ENCODE measurements around the gene KLHDC3.

KLHDC3 gene

DNA sequence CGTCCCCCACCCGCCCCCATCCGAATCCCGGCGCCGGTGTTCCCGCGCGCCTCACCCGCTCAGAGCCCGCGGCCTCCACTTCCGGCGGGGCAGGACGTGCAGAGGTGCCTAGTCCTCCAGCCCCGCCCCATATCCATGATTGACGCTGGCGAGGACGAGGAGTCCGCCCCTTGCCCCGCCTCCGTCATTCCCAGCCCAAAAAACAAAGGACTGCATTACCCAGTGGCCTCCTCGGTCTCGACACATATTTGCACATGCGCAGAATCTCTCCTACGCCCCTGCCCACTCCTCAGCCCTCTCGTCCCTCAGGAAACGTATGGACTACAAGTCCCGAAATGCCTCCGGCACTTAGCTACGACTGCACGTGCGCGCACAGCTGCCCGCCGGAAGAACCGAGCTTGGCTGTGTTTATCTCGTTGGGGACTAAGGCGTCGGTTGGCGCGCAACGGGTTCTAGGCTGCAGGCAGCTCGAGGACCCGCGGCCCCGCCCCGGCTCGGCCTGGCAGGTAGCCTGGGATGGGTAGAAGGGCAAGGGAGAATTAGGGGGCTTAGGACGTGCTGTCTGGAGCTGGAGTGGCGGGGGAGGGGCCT, at the start of gene KLHDC3, which contains the start of gene MEA1:
KLHDC3 (plus strand) TSS at position 407 of the 591 bp plus-strand sequence. CDS start 2,944 bp downstream, outside the sequence.
MEA1 (minus strand) TSS at position 104 of the 591 bp plus-strand sequence. CDS start 133 bp downstream, outside the sequence.
- peak; percentile 100 for DNase-seq (ENCODE audit: low spot score)

DNA sequence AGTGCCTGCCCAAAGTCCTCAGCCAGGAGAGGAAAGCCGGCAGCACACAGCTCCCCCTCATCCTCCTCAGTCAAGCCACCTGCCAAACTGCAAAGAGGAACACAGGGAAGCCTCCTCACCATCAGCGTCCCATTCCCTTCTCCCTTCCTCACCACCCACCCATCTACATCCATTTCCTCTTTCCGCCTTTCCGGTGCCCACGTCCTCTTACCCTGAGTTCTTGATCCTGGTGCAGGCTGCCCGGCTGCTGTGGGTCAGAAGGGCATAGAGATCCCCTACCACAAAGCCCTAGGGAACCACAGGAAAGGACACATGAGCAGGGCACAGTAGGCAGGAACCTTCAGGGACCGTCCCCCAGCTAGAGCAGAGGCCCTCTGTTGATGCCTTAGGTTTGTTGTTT, 47.5 kb upstream of the KLHDC3 start:
- no peak for DNase-seq (ENCODE audit: low spot score)

GRCh38 chr6:42967228-42967627, 46.8 kb upstream of the KLHDC3 start:
- no peak for DNase-seq (ENCODE audit: low spot score)

- DNase-seq (ENCODE audit: low spot score) = no peak
Measured at GRCh38 chr6:42968126-42968701, 45.8 kb upstream of the KLHDC3 start.

DNA sequence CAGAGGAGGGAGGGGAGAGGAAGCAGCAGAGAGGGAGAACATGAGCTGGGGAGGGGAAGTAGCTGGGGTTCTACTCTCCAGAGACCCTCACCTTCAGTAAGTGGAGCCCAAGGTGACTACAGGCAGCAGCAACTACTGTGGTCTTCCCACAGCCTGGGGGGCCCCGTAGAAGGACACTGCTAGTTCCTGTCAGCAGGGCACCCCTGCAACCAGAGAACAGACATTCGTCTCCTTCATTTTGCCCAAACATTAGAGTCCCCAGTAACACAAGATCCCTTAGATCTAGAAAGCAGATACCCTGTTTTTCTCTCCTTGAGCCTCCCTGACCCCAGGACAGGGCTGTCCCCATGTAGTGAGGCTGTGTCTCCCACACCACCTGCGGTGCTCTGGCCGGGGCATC, 45.3 kb upstream of the KLHDC3 start:
- DNase-seq (ENCODE audit: low spot score) = no peak

GRCh38 chr6:42969431-42969830, 44.6 kb upstream of the KLHDC3 start:
- no peak for DNase-seq (ENCODE audit: low spot score)

DNA sequence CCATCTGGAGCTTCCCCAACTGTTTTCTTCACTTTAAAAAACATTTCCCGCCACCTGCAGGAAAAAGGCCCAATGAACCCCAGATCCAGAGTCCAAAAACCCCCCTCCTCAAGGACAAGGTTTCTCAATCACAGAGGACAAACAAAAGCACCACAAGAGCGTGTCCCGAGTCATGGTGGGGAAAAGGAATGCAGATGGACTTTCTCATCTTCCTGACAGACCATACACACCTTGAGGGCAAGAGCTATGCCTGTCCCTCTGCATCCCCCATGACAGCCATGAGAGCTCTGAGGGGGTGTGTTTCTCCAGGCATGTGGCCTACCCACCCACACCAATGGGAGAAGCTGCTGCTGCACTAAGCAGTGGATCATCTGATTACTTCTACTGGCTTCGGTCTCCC, 44.1 kb upstream of the KLHDC3 start:
- no peak for DNase-seq (ENCODE audit: low spot score)

GRCh38 chr6:42970871-42971612, 43.0 kb upstream of the KLHDC3 start:
- DNase-seq (ENCODE audit: low spot score) = peak; percentile 36

- DNase-seq (ENCODE audit: low spot score) = no peak
Measured at GRCh38 chr6:42971746-42972327, 42.2 kb upstream of the KLHDC3 start.

DNA sequence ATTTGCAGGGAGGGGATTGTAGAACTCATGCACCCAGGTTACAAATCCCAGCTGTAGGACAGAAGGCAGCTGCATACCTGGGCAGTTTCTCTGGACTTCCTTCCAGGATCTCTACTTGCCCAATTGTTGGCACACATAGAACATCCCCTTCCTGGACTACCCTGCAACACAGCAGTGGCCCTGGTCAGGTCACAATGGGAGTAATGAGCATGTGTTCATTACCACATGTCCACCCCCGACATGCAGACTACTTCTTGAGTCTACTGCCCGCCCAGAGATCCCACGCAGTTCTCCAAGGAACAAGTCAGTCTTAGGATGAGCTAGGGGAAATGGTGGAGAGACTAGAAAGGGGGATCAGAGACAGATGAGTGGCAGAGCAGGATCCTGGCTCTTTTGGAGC, 40.1 kb upstream of the KLHDC3 start:
- no peak for DNase-seq (ENCODE audit: low spot score)

GRCh38 chr6:42974919-42975505, 39.0 kb upstream of the KLHDC3 start:
- DNase-seq (ENCODE audit: low spot score) = no peak

DNA sequence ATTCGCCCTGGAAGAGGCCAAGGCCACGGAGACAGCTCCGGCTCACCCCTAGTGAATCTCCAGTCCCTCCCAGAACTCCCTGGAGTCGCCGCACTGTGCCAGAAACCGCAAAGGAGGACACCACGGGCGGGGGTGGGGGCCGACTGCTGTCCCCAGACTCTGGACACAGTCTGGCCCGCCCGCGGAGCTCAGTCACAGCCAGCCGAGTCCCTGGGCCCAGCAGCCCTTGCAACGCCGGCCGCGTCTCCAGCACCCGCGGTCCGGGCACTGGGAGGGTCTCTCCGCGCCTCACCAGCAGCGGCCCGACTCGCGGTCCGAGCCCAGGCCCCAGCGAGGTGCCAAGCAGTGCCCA, 35.6 kb upstream of the KLHDC3 start:
- DNase-seq (ENCODE audit: low spot score) = no peak

- DNase-seq (ENCODE audit: low spot score) = peak; percentile 76
Measured at GRCh38 chr6:42978839-42979522, 35.1 kb upstream of the KLHDC3 start, which contains the start of gene PEX6. PEX6 (minus strand) TSS chr6:42979181; CDS start chr6:42979150, 31 bp downstream.

DNA sequence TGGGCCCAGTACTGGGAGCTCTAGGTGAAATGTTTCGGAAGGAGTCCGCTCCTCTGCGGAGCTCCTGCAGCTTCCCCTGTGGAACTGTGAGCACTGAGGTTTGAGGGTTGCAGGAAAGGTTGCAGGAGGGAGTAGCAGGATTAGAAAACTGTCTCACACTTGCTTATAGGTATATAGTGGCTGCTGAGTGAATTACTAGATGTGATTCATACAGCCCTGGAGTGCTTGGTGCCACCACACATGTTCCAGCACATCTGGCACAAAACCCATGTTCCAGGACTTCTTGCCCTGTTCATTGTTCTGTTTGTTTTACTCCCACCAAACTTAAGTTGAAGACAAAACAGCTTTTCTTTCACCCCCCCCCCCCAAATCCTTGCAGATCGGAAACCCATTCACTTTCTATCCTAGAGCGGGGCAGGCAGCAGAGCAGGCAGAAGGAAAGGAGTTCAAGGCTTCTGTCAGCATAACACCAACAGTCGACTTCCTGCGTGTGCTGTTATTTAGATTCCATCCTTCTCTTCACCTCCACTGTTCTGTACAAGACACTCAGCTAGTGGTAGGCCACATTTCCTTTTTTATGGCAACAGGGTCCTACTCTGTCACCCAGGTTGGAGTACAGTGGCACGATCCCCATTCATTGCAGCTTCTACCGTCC, 34.4 kb upstream of the KLHDC3 start:
- peak; percentile 44 for DNase-seq (ENCODE audit: low spot score)

DNA sequence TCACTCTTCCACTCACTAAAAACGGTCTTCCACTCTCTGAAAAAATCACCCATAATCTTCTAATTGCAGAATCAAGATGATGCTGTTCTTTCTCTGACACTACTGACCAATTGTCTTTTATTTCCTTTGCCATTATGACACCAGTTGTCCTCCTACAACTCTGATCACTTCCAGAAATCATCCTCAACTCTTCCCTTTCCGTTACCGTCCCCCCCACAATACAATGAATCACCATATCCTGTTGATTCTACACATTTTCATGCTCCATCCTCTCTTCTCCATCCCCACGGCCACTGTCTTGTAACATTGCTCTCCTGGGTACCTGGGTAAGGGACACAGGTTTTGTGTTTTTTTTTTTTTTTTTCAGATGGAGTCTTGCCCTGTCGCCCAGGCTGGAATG, 32.2 kb upstream of the KLHDC3 start:
- no peak for DNase-seq (ENCODE audit: low spot score)

DNA sequence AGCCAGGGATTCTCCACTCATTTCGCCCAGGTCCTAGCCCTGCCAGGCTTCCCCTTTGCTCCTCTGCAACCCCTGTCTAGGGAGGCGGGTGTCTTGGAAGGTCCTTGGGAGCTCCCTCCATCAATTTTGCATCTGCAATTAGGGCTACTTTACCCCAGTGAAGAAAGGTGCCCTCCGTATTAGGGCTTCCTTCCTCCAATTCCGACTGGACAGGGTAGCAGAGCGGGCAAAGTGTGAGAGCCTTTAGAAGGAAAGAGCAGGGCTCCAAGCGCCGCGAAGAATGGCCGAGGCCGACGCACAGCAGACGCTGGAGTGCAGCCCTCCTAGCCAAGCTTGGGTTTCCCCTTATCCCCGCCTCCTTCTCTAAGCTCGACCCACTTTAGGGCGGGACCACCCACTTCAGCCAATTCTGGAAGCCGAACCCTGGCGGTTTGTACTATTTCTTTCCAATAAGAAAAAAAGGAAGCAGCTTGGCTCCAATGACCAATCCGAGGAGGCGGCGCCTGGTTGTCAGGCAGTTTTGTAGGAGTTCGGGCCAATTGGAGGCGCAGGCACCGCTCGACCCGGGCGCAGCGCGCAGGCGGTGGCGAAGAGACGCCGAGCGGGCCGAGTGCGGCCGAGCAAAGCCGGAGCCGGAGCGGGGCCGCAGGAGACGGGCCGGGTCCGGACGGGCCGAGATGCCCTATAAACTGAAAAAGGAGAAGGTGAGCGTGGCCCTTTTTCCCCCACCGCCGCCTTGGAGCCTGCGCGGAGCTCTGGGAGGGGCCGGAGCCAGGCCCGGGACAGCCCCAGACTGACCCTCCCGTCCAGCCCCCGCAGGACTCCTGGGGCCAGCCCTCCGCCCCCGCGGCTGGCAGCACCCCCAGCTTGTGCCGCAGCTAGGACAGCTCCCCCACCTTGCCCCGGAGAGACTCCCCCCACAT, 29.8 kb upstream of the KLHDC3 start, which contains the start of gene PPP2R5D:
PPP2R5D (plus strand) TSS at position 570 of the 923 bp plus-strand sequence; CDS start at position 678, 108 bp downstream.
- peak; percentile 98 for DNase-seq (ENCODE audit: low spot score)

- DNase-seq (ENCODE audit: low spot score) = no peak
Measured at GRCh38 chr6:42984924-42985475, 29.0 kb upstream of the KLHDC3 start.

DNA sequence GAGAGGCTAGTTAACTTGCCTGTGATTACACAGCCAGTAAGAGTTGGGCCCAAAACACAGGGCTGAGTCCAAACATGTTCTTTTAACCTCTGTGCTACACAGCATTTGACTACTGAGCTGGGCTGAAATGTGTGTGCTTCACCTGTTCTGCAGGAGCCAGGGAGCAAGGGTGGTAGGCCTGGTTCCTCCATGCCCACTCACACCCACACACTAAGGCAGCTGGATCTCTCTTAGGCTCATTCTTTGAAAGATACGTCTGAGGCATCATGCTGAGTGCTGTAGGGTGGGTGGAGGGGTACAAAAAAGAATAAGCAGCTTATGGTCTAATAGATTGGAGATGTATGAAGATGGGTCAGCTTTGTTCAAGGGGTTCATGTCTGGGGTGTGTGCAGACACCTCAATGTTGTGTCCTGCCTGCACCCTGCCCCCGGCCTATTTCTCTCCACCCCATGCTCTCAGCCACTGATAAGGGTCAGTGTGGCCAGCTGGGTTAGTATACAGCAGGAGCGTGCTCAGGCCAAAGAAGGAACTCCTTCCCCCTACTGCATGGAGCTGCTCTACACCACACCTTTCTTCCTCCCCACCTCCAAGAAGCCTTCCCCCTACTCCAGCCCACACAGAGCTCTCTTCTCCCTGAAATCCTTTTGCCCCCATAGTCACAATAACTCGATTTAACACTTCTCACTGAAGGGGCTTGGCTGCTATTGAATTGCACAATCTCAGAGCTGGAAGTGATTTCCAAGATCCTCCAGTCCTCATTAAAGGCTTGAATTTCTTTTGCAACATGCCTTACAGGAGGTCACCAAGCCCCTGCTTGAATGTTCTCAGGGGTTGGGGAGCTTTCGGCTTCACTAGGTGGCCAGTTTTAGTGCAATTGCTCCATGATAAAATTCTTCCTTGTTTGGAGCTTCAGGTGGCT, 26.3 kb upstream of the KLHDC3 start:
- DNase-seq (ENCODE audit: low spot score) = no peak
